ENCODE measurements around the gene LMX1A.

LMX1A gene

GRCh38 chr1:165381745-165382505, 25.4 kb upstream of the LMX1A start:
- Histone ChIP-seq H3K27me3 (ENCODE audit: insufficient read depth, low read length) (peaks cover 4% of the 10 kb centered on the region), H3K9me3 (ENCODE audit: low read length) (no peaks in the 10 kb centered on the region), H3K36me3 (ENCODE audit: insufficient read depth, low read length) (no peaks in the 10 kb centered on the region), H3K4me1 (ENCODE audit: insufficient read depth, low read length) (no peaks in the 10 kb centered on the region), H2AFZ (ENCODE audit: low read depth, low read length) (no peak overlapping the region), H3K4me3 (ENCODE audit: low read length) (no peak overlapping the region)

GRCh38 chr1:165376811-165377311, 20.3 kb upstream of the LMX1A start:
- H3K27me3 ChIP-seq (ENCODE audit: insufficient read depth, low read length): peaks cover 40% of the 10 kb centered on the region

DNA sequence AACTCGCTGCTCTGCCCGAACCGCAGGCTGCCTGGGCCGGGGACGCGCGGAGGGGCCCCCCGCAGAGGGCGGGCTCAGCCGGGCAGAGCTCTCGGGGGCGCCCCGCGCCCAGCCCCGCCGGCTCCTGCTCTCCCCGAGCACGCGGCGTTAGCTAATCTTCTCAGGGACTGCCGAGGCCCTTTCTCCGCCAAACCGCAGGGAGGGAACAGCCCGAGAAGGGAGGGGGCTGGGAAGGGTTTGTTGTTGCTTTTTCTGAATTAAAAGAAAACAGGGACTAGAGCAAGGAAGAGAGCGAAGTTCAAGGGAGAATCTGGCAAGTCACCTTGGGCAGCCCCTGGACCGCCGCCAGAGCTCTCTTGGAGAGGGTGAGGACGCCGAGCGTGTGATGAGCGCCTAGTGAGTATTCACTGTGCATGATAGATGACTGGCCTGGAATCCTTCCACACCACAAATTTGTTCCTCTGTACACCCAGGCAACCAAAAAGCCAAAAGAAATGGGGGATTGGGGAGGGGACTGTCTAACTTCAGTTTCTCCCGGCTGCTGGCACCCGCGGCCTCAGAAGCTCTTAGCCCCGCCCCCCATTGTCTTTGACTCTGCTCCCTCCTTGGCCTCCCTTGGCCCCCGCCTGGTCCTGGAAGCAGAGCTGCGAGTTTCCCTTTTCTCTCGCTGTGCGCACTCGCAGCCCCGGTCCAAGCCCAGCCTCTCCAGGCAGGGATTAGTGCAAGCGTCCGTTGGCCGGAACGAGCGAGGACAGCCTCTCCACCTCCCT, 19.7 kb upstream of the LMX1A start:
- H2AFZ ChIP-seq (ENCODE audit: low read depth, low read length): no peak overlapping the region
- H3K36me3 ChIP-seq (ENCODE audit: insufficient read depth, low read length): no peaks in the 10 kb centered on the region
- H3K4me3 ChIP-seq (ENCODE audit: low read length): no peak overlapping the region
- peaks cover 4% of the 10 kb centered on the region for H3K4me1 ChIP-seq (ENCODE audit: insufficient read depth, low read length)
- no peaks in the 10 kb centered on the region for H3K9me3 ChIP-seq (ENCODE audit: low read length)
- peaks cover 40% of the 10 kb centered on the region for H3K27me3 ChIP-seq (ENCODE audit: insufficient read depth, low read length)

More at GRCh38 chr1:165376811-165377311, 20.3 kb upstream of the LMX1A start:
- no peak overlapping the region for H3K4me3 ChIP-seq (ENCODE audit: low read length)
- no peak overlapping the region for H2AFZ ChIP-seq (ENCODE audit: low read depth, low read length)
- no peaks in the 10 kb centered on the region for H3K9me3 ChIP-seq (ENCODE audit: low read length)
- peaks cover 4% of the 10 kb centered on the region for H3K4me1 ChIP-seq (ENCODE audit: insufficient read depth, low read length)
- H3K36me3 ChIP-seq (ENCODE audit: insufficient read depth, low read length): no peaks in the 10 kb centered on the region

GRCh38 chr1:165375623-165376022, 19.1 kb upstream of the LMX1A start:
- Histone ChIP-seq H3K27me3 (ENCODE audit: insufficient read depth, low read length) (peaks cover 40% of the 10 kb centered on the region), H3K4me3 (ENCODE audit: low read length) (no peak overlapping the region)

GRCh38 chr1:165371588-165372225, 15.2 kb upstream of the LMX1A start:
- Histone ChIP-seq H3K4me1 (ENCODE audit: insufficient read depth, low read length) (peaks cover 4% of the 10 kb centered on the region), H3K4me3 (ENCODE audit: low read length) (no peak overlapping the region), H3K36me3 (ENCODE audit: insufficient read depth, low read length) (no peaks in the 10 kb centered on the region), H3K27me3 (ENCODE audit: insufficient read depth, low read length) (peaks cover 34% of the 10 kb centered on the region), H2AFZ (ENCODE audit: low read depth, low read length) (no peak overlapping the region), H3K9me3 (ENCODE audit: low read length) (no peaks in the 10 kb centered on the region)

More at GRCh38 chr1:165375623-165376022, 19.1 kb upstream of the LMX1A start:
- Histone ChIP-seq H3K36me3 (ENCODE audit: insufficient read depth, low read length) (no peaks in the 10 kb centered on the region), H3K4me1 (ENCODE audit: insufficient read depth, low read length) (peaks cover 4% of the 10 kb centered on the region), H2AFZ (ENCODE audit: low read depth, low read length) (no peak overlapping the region), H3K9me3 (ENCODE audit: low read length) (no peaks in the 10 kb centered on the region)

- H3K27me3 ChIP-seq (ENCODE audit: insufficient read depth, low read length): peaks cover 11% of the 10 kb centered on the region
- H3K36me3 ChIP-seq (ENCODE audit: insufficient read depth, low read length): no peaks in the 10 kb centered on the region
- H3K9me3 ChIP-seq (ENCODE audit: low read length): no peaks in the 10 kb centered on the region
Measured at GRCh38 chr1:165369255-165369848, 12.8 kb upstream of the LMX1A start.

GRCh38 chr1:165367375-165367993, 11.0 kb upstream of the LMX1A start:
- no peaks in the 10 kb centered on the region for H3K9me3 ChIP-seq (ENCODE audit: low read length)
- no peaks in the 10 kb centered on the region for H3K27me3 ChIP-seq (ENCODE audit: insufficient read depth, low read length)
- no peak overlapping the region for H3K4me3 ChIP-seq (ENCODE audit: low read length)
- no peaks in the 10 kb centered on the region for H3K4me1 ChIP-seq (ENCODE audit: insufficient read depth, low read length)
- H2AFZ ChIP-seq (ENCODE audit: low read depth, low read length): no peak overlapping the region
- H3K36me3 ChIP-seq (ENCODE audit: insufficient read depth, low read length): no peaks in the 10 kb centered on the region

More at GRCh38 chr1:165369255-165369848, 12.8 kb upstream of the LMX1A start:
- no peak overlapping the region for H2AFZ ChIP-seq (ENCODE audit: low read depth, low read length)
- no peaks in the 10 kb centered on the region for H3K4me1 ChIP-seq (ENCODE audit: insufficient read depth, low read length)
- no peak overlapping the region for H3K4me3 ChIP-seq (ENCODE audit: low read length)

- H2AFZ ChIP-seq (ENCODE audit: low read depth, low read length): no peak overlapping the region
- H3K4me3 ChIP-seq (ENCODE audit: low read length): no peak overlapping the region
- H3K9me3 ChIP-seq (ENCODE audit: low read length): no peaks in the 10 kb centered on the region
- H3K27me3 ChIP-seq (ENCODE audit: insufficient read depth, low read length): peaks cover 1% of the 10 kb centered on the region
- no peaks in the 10 kb centered on the region for H3K4me1 ChIP-seq (ENCODE audit: insufficient read depth, low read length)
- H3K36me3 ChIP-seq (ENCODE audit: insufficient read depth, low read length): no peaks in the 10 kb centered on the region
Measured at GRCh38 chr1:165365341-165365740, 8.8 kb upstream of the LMX1A start.

DNA sequence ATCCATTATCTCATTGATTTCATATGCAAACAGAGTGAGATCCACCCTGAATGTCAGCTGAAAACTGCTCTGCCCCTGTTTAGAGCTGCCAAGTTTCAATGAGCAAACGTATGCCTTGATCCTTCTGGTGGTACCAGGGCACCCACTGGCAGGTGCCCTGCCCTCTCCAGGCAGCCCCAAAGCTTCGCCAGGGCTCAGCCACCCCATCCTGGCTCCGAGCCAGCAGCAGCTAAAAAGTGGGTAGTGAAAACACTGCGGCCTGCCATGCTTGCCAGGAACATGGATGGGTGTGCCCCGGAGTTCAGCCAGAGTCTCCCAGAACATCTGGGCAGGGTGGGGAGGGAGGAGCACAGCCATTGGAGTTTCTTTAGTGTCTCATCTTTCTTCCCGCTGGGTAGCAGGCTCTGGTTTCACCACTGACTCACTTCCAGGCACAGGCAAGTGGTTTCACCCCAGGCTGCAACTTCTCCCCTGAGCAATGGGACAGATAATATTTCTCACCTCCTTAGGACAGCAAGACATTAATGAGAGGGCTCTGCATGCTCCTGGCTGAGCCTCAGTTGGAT, 8.1 kb upstream of the LMX1A start:
- Histone ChIP-seq H3K27me3 (ENCODE audit: insufficient read depth, low read length) (peaks cover 7% of the 10 kb centered on the region), H3K4me3 (ENCODE audit: low read length) (no peak overlapping the region), H3K4me1 (ENCODE audit: insufficient read depth, low read length) (no peaks in the 10 kb centered on the region), H2AFZ (ENCODE audit: low read depth, low read length) (no peak overlapping the region), H3K9me3 (ENCODE audit: low read length) (no peaks in the 10 kb centered on the region), H3K36me3 (ENCODE audit: insufficient read depth, low read length) (no peaks in the 10 kb centered on the region)

DNA sequence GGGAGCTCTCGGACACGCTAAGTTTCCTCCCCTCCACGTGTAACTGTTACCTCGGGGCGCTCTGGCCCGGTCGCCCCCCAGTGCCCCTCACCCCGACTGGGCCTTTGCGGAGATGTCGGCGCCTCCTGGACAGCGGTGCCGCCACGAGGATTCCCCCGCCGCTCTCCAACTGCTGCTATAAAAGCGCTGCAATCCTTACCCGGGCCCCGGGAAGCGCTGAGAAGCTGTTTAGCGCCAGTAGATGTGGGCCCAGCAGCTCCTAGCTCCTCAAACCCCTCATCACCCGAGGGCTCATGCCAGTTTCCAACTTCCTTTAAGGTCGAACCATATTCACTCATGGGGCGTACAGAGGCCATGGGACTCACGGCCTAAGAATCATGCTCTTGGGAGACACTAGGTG, 361 bp upstream of the LMX1A start:
- Histone ChIP-seq H3K9me3 (ENCODE audit: low read length) (no peaks in the 10 kb centered on the region), H3K4me3 (ENCODE audit: low read length) (no peak overlapping the region), H3K36me3 (ENCODE audit: insufficient read depth, low read length) (no peaks in the 10 kb centered on the region), H2AFZ (ENCODE audit: low read depth, low read length) (no peak overlapping the region), H3K27me3 (ENCODE audit: insufficient read depth, low read length) (peaks cover 82% of the 10 kb centered on the region), H3K4me1 (ENCODE audit: insufficient read depth, low read length) (no peaks in the 10 kb centered on the region)

DNA sequence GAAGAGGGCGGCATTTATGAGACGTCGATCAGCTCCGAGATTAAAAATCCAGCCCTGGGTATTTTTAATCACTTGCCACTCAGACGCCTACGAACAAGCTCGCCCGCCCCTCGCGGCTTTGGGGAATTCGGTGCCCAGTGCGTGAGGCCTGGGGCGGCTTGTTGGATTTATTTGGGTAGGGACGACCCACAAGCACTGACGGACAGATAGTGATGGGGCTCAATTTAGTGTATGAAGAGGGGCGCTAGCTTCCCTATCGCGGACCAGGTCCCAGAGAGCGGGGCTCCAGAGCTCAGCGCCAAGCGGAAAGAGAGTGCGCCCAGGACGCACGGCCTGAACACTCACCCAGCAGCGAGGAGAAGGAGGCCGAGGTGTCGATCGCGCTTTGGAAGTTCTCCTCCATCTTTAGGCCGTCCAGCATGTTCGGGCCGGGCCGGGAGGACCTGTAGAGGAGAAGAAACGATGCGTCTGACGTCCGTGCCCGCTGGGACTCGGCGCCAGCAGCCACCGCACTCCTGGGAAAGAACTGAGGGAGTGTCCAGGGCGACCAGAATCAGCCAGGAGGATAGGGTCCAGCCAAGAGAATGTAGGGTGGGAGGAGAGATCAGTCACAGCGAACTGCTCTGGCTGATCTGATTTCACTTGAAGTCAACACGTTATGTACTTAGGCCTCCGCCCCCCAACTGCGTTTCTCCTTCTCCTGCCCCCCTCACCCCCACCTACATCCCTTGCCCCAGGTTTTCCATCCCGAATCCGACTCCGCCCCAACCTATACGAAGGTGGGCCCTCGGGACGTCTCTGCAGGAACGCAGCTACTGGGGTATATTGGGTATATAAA, 1.2 kb downstream of the LMX1A start:
- Histone ChIP-seq H3K4me3 (ENCODE audit: low read length) (no peak overlapping the region), H3K27me3 (ENCODE audit: insufficient read depth, low read length) (peaks cover 93% of the 10 kb centered on the region), H3K4me1 (ENCODE audit: insufficient read depth, low read length) (no peaks in the 10 kb centered on the region)

More for the DNA sequence above, 1.2 kb downstream of the LMX1A start:
- Histone ChIP-seq H2AFZ (ENCODE audit: low read depth, low read length) (no peak overlapping the region), H3K36me3 (ENCODE audit: insufficient read depth, low read length) (no peaks in the 10 kb centered on the region), H3K9me3 (ENCODE audit: low read length) (no peaks in the 10 kb centered on the region)
